SU-DHL-6 (cell line): ENCODE results near the gene GINS1.

ENCODE experiments used
- H2AFZ ChIP-seq: fragments of 200-600 bp; sonication (generic); 2 replicates; pipeline ENCODE4 v1.6.1; 2014; ENCODE audit warnings: low read depth, mild to moderate bottlenecking, moderate library complexity, mixed read lengths, antibody characterized with exemption, low read length; ENCODE audit not compliant: severe bottlenecking
- H3F3A ChIP-seq: fragments of 200-600 bp; shearing (Covaris generic); 2 replicates; pipeline ENCODE4 v1.6.0; 2016; ENCODE audit warnings: antibody characterized with exemption, mild to moderate bottlenecking; ENCODE audit not compliant: insufficient read depth
- H3K27ac ChIP-seq: fragments of 200-600 bp; sonication (generic); 2 replicates; pipeline ENCODE4 v1.5.1; 2016; ENCODE audit warnings: low read depth, mild to moderate bottlenecking, low read length, moderate library complexity, mixed read lengths
- H3K27me3 ChIP-seq: fragments of 200-600 bp; sonication (generic), shearing (Covaris generic); 2 replicates; pipeline ENCODE4 v1.6.0; 2014; ENCODE audit warnings: mild to moderate bottlenecking, low read length
- H3K36me3 ChIP-seq: fragments of 200-600 bp; sonication (generic); 2 replicates; pipeline ENCODE4 v1.6.1; 2014; ENCODE audit warnings: mild to moderate bottlenecking, low read length, mixed read lengths
- H3K4me2 ChIP-seq: fragments of 300-600, 200-600 bp; shearing (Covaris generic), sonication (generic); 2 replicates; pipeline ENCODE4 v1.6.0; 2014; ENCODE audit warnings: low read length, low read depth, mild to moderate bottlenecking; ENCODE audit not compliant: poor library complexity, severe bottlenecking
- H3K4me3 ChIP-seq: fragments of 200-600 bp; sonication (generic); 2 replicates; pipeline ENCODE4 v1.5.1; 2014; ENCODE audit warnings: antibody characterized with exemption, low read length, mild to moderate bottlenecking, mixed read lengths; ENCODE audit not compliant: insufficient read depth, poor library complexity, severe bottlenecking
- H3K79me2 ChIP-seq: fragments of 200-600 bp; sonication (generic); 2 replicates; pipeline ENCODE4 v1.6.1; 2014; ENCODE audit warnings: mild to moderate bottlenecking, low read length, moderate library complexity; ENCODE audit not compliant: insufficient read depth
- H3K9ac ChIP-seq: fragments of 200-600 bp; sonication (generic); 2 replicates; pipeline ENCODE4 v1.7.0; 2014; ENCODE audit warnings: mild to moderate bottlenecking, low read length
- H3K9me2 ChIP-seq: fragments of 200-600 bp; sonication (generic); replicated peaks from 2 replicates; pipeline ENCODE4 v1.6.1; 2014; ENCODE audit warnings: low read length; ENCODE audit not compliant: insufficient read depth
- H3K9me3 ChIP-seq: fragments of 200-600 bp; sonication (generic); 2 replicates; pipeline ENCODE4 v1.6.1; 2014; ENCODE audit warnings: low read length, mixed read lengths; ENCODE audit not compliant: insufficient read depth
- H4K20me1 ChIP-seq: fragments of 200-600 bp; sonication (generic); 2 replicates; pipeline ENCODE4 v1.6.1; 2014; ENCODE audit warnings: low read depth, mild to moderate bottlenecking, antibody characterized with exemption, low read length, moderate library complexity, mixed read lengths
- EZH2phosphoT487 ChIP-seq: fragments of 200-600 bp; sonication (generic), shearing (Covaris generic); conservative IDR thresholded peaks from 2 replicates; pipeline ENCODE4 v1.6.1; 2018; ENCODE audit warnings: mild to moderate bottlenecking, antibody characterized with exemption, low read length, moderate library complexity, mixed read lengths
- TF ChIP-seq, protein P1 (sequence below): fragments of 200-600 bp; sonication (generic); IDR thresholded peaks from one replicate; pipeline ENCODE4 v1.5.1; 2017; ENCODE audit warnings: antibody characterized with exemption, mild to moderate bottlenecking, low read length, moderate library complexity; ENCODE audit not compliant: insufficient read depth, poor library complexity, severe bottlenecking

The GINS1 gene

DNA sequence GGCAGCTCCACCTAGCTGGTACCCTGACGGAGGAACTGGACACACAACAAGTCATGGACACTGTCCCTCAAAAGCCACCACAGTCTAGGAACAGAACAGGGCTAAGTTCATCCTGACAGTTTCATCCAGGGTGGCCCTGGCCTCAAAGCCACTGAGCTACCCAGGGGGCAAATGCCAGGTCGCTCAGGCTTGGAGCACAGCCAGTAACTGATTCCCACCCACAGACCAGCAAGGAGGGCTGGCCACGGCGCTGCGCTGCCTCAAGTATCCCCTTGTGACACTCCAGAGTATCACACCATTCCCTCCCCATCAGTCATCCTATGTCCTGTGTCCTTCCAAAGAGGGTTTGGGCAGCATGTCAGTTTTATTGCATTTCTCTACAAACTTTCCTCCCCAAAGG lies 72.2 kb downstream of the GINS1 start:
- no peak overlapping the region for H3K4me2 ChIP-seq
- no peak overlapping the region for H3K4me3 ChIP-seq
- no peaks in the 10 kb centered on the region for H3K9me2 ChIP-seq
- H2AFZ ChIP-seq = no peak overlapping the region
- TF ChIP-seq EZH2phosphoT487 = no peak
- TF ChIP-seq, protein P1, sequence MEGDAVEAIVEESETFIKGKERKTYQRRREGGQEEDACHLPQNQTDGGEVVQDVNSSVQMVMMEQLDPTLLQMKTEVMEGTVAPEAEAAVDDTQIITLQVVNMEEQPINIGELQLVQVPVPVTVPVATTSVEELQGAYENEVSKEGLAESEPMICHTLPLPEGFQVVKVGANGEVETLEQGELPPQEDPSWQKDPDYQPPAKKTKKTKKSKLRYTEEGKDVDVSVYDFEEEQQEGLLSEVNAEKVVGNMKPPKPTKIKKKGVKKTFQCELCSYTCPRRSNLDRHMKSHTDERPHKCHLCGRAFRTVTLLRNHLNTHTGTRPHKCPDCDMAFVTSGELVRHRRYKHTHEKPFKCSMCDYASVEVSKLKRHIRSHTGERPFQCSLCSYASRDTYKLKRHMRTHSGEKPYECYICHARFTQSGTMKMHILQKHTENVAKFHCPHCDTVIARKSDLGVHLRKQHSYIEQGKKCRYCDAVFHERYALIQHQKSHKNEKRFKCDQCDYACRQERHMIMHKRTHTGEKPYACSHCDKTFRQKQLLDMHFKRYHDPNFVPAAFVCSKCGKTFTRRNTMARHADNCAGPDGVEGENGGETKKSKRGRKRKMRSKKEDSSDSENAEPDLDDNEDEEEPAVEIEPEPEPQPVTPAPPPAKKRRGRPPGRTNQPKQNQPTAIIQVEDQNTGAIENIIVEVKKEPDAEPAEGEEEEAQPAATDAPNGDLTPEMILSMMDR = no peak
- H4K20me1 ChIP-seq = no peaks in the 10 kb centered on the region
- no peak overlapping the region for H3K27ac ChIP-seq
- no peaks in the 10 kb centered on the region for H3F3A ChIP-seq
- H3K36me3 ChIP-seq = no peaks in the 10 kb centered on the region
- H3K9ac ChIP-seq = no peak overlapping the region
- no peaks in the 10 kb centered on the region for H3K79me2 ChIP-seq
- no peaks in the 10 kb centered on the region for H3K9me3 ChIP-seq
- no peaks in the 10 kb centered on the region for H3K27me3 ChIP-seq

DNA sequence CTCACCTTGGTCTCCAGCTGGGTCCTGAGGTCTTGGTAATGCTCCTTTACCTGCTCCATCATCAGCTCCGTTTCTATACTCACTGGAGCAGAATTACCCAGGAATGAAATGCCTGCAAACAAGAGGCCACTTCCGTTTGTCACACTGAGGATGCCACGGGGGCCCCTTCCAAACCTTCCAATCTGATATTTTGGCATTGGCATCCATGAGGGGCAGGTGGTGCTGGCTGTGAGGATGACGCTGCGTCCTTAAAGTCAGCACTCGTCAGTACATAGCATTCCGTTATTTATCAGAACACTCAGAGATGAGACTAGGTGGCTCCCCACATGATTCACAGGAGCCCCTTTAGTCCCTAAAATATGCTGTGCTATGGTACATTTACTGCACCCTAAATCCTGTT lies 72.7 kb downstream of the GINS1 start:
- Histone ChIP-seq H3K4me3 (no peak overlapping the region), H3K9me2 (no peaks in the 10 kb centered on the region), H3K27me3 (no peaks in the 10 kb centered on the region), H3K4me2 (no peak overlapping the region), H3K9ac (no peak overlapping the region), H3F3A (no peaks in the 10 kb centered on the region), H2AFZ (no peak overlapping the region), H3K79me2 (no peaks in the 10 kb centered on the region), H3K9me3 (no peaks in the 10 kb centered on the region), H3K36me3 (no peaks in the 10 kb centered on the region), H3K27ac (no peak overlapping the region), H4K20me1 (no peaks in the 10 kb centered on the region)
- TF ChIP-seq, protein P1 = no peak
- no peak for TF ChIP-seq EZH2phosphoT487

DNA sequence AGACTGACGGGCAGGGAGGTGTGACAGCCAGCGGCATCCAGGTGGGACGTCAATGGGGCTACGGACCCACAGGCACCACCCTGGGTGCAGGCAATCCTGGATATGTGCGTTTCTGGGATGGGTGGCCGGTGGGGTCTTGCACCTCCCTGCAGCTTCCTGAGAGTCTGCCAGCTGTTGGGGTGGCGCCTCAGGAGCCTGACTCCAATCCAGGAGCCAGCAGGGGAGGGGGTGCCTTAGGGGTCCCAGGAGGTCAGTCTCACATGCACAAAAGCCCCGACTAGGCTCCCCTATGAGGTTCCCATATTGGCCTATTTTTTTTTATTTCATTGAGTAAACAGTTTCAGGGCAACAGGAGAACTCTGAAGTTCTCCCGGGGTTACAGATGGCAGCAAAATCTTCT lies 73.3 kb downstream of the GINS1 start:
- Histone ChIP-seq H3K4me2 (no peak overlapping the region), H3K27me3 (no peaks in the 10 kb centered on the region), H3K36me3 (no peaks in the 10 kb centered on the region), H3K27ac (no peak overlapping the region), H3K4me3 (no peak overlapping the region), H3K9me3 (no peaks in the 10 kb centered on the region), H3K9me2 (no peaks in the 10 kb centered on the region), H3K79me2 (no peaks in the 10 kb centered on the region), H4K20me1 (no peaks in the 10 kb centered on the region), H2AFZ (no peak overlapping the region), H3K9ac (no peak overlapping the region), H3F3A (no peaks in the 10 kb centered on the region)
- TF ChIP-seq, protein P1 = no peak
- TF ChIP-seq EZH2phosphoT487 = no peak
